HPDE6-E6E7 (cell line): ENCODE data around the gene RAB42.
"Not testable (repeated sequence)": the region's sequence is repeated elsewhere in the genome, so short reads cannot be mapped to it uniquely, and the experiment has no call there.

Source experiments
- DNase-seq: peaks from one replicate; pipeline ENCODE4 v3.0.0; 2011; ENCODE audit warnings: missing footprints; ENCODE audit errors: extremely low spot score

The RAB42 gene, protein sequence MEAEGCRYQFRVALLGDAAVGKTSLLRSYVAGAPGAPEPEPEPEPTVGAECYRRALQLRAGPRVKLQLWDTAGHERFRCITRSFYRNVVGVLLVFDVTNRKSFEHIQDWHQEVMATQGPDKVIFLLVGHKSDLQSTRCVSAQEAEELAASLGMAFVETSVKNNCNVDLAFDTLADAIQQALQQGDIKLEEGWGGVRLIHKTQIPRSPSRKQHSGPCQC

DNA sequence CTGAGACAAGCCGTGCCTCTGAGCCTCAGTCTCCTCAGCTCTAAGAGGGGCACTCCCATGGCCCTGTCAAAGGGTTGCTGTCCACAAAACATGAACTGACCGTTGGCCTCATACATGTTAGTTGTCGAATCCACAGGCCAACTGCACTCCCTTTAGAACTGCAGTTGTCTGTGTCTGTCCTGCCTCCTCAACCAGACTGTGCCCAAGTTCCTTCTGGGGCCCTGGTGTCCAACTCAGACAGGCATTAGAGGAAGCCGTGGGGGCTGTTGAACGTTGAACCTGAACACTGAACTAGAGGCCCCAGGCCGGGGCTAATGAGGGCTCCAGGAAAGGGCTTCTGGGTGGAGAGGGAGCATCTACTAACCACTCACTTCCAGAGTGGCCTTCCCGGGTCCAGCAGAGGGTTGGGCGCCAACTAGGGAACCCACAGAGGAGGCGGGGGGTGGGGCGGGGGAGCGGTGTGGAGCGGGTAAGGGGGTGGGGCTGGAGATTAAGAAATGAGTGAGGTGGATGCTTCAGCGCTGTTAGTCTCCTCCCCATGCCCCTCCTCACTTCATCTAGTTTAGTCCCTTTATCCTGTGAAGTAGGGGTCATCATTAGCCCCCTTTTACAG is at the start of gene RAB42:
RAB42 (plus strand) TSS at position 558 of the 613 bp plus-strand sequence. CDS start 247 bp downstream, outside the sequence.
- DNase-seq = no peak

GRCh38 chr1:28545246-28545628 is 46.8 kb upstream of the RAB42 start:
- no peak for DNase-seq

GRCh38 chr1:28548318-28548717 is 43.7 kb upstream of the RAB42 start:
- no peak for DNase-seq

DNA sequence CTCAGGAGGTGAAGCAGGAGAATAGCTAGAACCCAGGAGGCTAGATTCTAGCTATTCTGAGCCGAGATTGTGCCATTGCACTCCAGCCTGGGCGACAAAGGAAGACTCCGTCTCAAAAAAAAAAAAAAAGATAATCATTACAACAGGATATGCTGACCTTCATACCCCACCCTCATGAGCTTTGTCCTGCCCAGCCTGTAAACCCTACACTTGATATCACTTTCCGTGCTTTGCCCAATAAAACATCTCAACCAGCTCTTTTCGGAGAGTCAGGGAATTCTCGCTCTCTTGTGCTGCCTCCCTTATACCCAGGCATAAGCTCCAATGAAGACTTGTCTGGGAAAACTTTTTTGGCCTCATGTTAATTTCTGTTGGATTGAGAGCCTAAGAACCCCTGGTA is 40.7 kb upstream of the RAB42 start:
- DNase-seq = no peak

- peak; percentile 97 for DNase-seq
These were observed 39.1 kb upstream of the RAB42 start, which contains the start of gene TRNAU1AP for GRCh38 chr1:28552758-28553663. TSS of gene TRNAU1AP (plus strand) at chr1:28553085. CDS start at chr1:28553111, 26 bp downstream.

DNA sequence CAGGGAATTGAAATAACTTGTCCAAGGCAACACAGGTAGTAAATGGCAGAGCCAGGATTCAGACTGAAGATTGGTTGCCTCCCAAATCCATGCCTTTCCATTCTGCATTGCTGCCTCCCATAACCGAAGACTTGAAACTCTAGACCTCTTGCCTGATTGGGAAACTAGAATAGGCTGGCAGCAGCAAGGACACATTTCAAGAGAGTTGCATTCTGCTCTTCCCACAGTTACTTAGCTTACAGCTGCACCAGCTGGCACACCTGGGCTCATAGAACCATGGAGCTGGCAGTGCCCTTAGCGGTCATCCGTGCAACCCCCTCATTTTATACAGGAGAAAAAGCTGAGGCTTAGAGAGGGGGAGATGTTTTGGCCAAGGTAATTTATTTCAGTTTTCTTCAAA is 31.2 kb upstream of the RAB42 start:
- DNase-seq = no peak

- no peak for DNase-seq
These were observed 27.8 kb upstream of the RAB42 start for GRCh38 chr1:28564310-28564709.

GRCh38 chr1:28565040-28565439 is 27.0 kb upstream of the RAB42 start:
- DNase-seq = no peak

DNA sequence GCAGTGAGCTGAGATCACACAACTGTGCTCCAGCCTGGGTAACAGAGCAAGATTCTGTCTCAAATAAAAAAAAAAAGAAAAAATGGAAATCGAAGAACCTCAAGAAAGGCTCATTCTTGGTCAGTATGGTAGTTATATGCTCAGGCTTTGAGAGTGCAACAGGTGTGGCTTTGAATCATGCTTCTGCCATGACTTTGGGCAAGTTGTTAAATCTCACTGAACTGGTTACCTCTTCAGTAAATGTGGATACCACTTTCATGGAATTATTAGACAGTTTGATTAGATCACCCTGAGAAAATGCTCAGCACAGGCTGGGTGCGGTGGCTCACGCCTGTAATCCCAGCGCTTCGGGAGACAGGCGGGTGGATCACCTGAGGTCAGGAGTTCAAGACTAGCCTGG is 26.3 kb upstream of the RAB42 start:
- no peak for DNase-seq

DNA sequence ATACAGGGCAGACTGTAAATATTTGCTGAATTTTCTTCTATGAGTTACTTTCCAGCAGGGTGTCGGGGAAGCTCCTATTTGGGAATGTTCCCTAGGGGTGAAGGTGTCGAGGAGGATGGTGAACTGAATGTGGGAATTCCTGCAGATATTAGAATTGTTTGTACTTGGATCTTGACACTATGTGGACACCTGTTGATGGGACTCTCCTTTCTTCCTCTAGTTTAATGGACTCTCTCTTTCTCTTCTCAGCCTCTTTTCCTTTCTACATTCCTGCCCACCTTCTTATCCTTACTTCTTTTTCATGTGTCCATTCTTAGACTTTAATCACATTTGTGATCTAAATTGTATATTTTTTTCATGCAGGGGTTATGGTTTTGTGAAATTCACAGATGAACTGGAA is 25.1 kb upstream of the RAB42 start:
- DNase-seq = no peak

DNA sequence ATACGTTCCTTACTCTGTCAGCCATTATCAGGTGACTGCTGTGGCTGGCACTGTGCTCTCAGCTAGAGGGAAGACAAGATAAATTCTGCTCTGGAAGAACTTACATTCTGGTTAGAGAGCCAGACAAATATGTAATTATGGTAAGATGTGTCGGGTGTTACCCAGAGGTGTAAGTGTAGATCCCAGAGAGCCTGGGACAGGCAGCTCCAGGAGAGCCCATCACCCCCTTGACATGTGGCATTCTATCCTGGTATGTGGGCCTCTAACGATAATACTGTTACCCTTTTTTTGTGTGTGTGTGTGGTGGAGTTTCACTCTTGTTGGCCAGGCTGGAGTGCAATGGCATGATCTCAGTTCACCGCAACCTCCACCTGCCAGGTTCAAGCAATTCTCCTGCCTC is 20.2 kb upstream of the RAB42 start:
- no peak for DNase-seq

GRCh38 chr1:28572891-28573290 is 19.2 kb upstream of the RAB42 start:
- DNase-seq = not testable (repeated sequence)

- DNase-seq = no peak
These were observed 18.5 kb upstream of the RAB42 start for GRCh38 chr1:28573564-28573963.

- DNase-seq = no peak
These were observed 14.9 kb upstream of the RAB42 start for GRCh38 chr1:28577052-28577678.

GRCh38 chr1:28577738-28578536 is 14.1 kb upstream of the RAB42 start:
- DNase-seq = no peak

DNA sequence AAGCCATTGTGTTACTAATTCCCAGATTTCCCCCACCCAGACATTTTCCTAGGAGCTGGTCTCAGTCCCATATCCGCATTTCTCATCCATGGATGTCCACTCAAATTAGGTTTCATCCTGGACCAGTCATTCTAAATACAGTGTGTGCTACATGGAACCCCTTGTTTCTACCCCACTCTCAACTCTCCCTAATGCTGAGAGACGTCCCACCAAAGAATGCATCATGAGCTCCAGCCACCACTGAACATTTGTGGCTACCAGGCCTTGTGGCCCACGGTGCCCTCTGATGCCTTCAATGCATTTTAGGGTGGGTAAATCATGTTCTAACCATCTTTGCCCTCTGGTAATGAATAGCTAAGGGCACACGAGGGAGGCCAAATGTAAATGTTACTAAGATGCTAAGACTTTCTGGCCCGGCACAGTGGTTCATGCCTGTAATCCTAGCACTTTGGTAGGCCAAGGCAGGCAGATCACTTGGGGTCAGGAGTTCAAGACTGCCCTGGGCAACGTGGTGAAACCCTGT is 13.3 kb upstream of the RAB42 start:
- DNase-seq = no peak

GRCh38 chr1:28579401-28579800 is 12.7 kb upstream of the RAB42 start:
- DNase-seq = no peak

- DNase-seq = no peak
These were observed 11.1 kb upstream of the RAB42 start for GRCh38 chr1:28580722-28581530.

DNA sequence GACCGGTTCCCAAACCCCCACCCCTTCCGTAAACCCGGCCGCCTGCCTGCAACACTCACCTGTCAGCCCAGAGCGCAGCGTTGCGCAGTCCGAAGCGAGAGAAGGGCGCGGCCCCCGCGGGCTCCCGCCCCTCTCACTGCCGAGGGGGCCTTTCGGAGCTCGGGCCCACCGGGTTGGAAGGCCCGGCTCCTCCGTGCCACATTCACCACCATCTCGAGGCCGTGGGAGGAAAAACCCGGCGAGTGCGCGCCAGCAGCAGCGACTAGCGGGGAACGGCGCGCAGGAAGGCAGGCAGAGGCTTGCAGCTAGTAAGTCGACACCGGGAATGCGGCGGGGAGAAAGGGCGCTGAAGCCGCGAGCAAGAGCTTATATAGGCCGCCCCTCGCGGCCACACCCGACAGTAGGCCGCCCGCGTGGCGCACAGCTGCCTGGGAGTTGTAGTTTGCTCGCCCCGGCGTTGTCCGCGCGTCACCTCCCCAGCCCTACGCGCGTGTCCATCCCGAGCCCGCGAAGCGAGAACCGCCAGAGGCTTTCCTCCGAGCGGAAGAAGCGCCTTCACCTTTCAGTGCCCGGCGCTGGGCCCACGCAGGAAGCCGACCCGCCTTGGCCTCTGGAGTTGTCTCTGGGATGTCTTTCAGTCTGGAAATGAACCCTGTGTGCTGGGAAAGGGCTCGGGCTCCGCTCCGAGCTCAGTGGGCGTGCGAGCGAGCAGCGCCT is 10.4 kb upstream of the RAB42 start:
- DNase-seq = peak; percentile 95

- no peak for DNase-seq
These were observed 9.8 kb upstream of the RAB42 start for GRCh38 chr1:28582248-28582615.
